Neutrophil (primary cell): ENCODE data around the gene XIST.

Source experiments
- H3K27ac ChIP-seq: fragments of 200-600 bp; sonication (generic); 2 replicates; pipeline ENCODE4 v1.5.1; 2016; ENCODE audit warnings: mild to moderate bottlenecking, moderate library complexity
- H3K27me3 ChIP-seq: fragments of 200-600 bp; sonication (generic); 2 replicates; pipeline ENCODE4 v1.6.0; 2016; ENCODE audit warnings: mild to moderate bottlenecking
- H3K36me3 ChIP-seq: fragments of 200-600 bp; sonication (generic); 2 replicates; pipeline ENCODE4 v1.5.1; 2017
- H3K4me1 ChIP-seq, 2 experiments: fragments of 200-600 bp in 1 of 2; sonication (generic) in 1 of 2; 1 replicate in 1 of 2; 2 replicates in 1 of 2; pipeline versions ENCODE4 v1.5.1 to v1.6.1; 2013 to 2016; ENCODE audit warnings: low read depth in 1 of 2, low read length in 1 of 2, mild to moderate bottlenecking in 1 of 2, moderate library complexity in 1 of 2; ENCODE audit not compliant: control insufficient read depth in 1 of 2, insufficient read depth in 1 of 2
- H3K4me3 ChIP-seq, 2 experiments: fragments of 200-600 bp in 1 of 2; sonication (generic) in 1 of 2; 1 replicate in 1 of 2; 2 replicates in 1 of 2; pipeline ENCODE4 v1.5.1; 2013 to 2016; ENCODE audit warnings: low read depth in 1 of 2, low read length in 1 of 2, mild to moderate bottlenecking in 1 of 2, moderate library complexity in 1 of 2
- H3K9me3 ChIP-seq: fragments of 200-600 bp; sonication (generic); 2 replicates; pipeline ENCODE4 v1.5.1; 2016
- TF ChIP-seq, protein P1 (sequence below): fragments of 200-600 bp; sonication (generic); IDR thresholded peaks from 2 replicates; pipeline ENCODE4 v1.5.1; 2016; ENCODE audit warnings: antibody characterized with exemption

The XIST gene

DNA sequence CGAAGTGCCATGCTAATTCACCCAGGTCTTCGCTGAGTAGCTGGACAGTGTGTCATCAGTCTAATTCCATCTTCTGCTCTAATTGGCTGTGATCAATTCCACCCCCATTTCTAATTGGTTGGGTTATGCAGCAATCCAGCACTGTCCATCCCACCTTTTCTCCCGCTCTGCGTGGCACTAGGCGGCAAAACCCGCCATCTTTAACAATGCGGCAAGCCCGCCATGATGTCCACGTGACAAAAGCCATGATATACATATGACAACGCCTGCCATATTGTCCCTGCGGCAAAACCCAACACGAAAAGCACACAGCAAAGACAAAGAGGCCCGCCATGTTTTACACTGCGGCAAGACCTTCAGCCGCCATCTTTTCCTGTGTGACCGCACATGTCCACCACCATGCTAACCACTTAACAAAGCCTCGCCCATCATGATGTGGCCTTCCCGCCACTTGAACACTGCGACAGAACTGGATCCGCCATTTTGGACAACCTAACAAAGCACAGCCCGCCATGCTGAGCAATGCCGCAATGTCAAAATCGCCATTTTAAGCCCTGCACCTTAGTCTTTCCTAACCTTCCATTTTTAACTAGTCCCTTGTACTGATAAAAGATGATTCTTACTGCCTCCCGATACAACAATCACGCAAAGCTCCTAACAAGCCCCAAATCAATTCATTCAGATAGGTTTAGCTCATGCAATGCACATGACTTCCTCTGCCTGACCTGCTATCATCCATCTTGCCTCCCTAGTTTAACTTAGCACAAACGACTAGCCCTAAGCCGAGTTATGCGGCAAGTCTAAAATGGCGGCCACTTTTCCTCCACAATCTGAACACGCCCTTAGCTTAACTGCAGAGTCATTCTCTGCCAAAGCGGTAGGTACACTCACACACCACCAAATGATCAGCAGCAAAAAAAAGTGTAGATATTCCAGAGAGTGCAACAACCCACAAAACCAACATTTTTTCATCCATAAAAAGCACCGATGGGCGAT is 1.2 kb downstream of the XIST start:
- Histone ChIP-seq H3K4me3 (peak overlapping the region in 1 of 2 experiments; percentile 70), H3K27me3 (no peaks in the 10 kb centered on the region)

DNA sequence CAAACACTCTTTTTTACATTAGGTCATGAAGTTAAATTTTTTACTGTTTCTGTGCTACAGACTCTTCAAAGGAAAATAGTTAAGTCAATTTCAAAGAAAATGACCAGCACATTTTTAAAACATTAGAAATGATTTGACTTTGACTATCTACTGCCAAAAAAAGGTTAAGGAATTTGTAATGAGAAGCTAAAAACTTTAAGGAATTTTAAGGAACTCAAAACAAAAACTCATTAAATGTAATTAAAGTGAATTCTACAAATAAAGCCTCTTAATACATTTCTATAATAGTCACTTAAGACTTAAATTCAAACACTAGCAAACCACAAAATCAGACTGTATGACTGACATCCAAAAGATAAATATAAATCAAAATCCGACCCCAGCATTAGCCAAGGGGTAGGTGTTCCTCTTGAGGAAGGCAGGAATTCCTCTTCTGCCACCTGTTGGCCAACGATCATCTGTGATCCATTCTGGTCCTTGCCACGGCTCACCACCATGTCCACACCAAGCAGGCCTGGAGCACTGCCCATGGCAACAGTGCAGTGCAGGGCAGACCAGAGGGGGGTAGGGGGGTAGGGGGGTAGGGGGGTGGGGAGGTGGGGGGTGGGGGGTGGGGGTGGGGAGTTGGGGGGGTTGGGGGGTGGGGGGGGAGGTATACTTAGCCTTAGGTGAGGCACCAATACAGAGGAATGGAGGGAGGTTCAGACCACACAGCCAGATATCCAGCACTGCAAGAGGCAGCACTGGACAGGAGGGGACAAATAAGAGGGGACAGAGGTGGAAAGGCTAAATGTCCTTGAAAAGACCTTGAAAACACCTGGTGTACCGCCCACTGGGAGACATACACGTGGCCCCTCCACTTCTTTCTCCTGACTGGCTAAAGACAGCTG is 2.1 kb downstream of the XIST start:
- peaks cover 0 to 8% of the 10 kb centered on the region in 2 experiments for H3K4me1 ChIP-seq
- peak overlapping the region in 1 of 2 experiments; percentile 70 for H3K4me3 ChIP-seq
- H3K27ac ChIP-seq = no peak overlapping the region
- no peaks in the 10 kb centered on the region for H3K36me3 ChIP-seq
- TF ChIP-seq, protein P1, sequence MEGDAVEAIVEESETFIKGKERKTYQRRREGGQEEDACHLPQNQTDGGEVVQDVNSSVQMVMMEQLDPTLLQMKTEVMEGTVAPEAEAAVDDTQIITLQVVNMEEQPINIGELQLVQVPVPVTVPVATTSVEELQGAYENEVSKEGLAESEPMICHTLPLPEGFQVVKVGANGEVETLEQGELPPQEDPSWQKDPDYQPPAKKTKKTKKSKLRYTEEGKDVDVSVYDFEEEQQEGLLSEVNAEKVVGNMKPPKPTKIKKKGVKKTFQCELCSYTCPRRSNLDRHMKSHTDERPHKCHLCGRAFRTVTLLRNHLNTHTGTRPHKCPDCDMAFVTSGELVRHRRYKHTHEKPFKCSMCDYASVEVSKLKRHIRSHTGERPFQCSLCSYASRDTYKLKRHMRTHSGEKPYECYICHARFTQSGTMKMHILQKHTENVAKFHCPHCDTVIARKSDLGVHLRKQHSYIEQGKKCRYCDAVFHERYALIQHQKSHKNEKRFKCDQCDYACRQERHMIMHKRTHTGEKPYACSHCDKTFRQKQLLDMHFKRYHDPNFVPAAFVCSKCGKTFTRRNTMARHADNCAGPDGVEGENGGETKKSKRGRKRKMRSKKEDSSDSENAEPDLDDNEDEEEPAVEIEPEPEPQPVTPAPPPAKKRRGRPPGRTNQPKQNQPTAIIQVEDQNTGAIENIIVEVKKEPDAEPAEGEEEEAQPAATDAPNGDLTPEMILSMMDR = no peak
- no peaks in the 10 kb centered on the region for H3K9me3 ChIP-seq
- no peaks in the 10 kb centered on the region for H3K27me3 ChIP-seq

More for the DNA sequence above, 1.2 kb downstream of the XIST start:
- no peaks in the 10 kb centered on the region for H3K9me3 ChIP-seq
- TF ChIP-seq, protein P1 = no peak
- no peaks in the 10 kb centered on the region for H3K36me3 ChIP-seq
- no peak overlapping the region for H3K27ac ChIP-seq
- peaks cover 0 to 8% of the 10 kb centered on the region in 2 experiments for H3K4me1 ChIP-seq

DNA sequence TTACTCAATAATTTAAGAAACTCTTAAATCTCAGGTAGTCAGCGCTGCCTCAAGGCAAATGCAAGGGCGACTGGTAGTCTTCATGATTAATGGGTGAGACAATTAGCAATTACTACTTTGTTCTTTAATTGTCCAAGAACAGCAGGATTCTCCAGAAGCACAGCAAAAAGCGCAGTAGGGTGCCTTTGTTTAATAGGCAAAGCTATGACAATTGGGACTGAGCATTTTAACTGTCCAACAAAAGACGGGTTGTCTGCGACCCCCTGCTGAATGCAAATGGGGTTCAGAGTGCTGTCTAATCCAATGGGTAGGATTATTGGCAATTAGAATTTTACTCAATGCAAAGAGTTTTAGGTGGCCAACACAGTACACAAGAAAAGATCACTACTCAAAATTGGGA is 3.4 kb downstream of the XIST start:
- Histone ChIP-seq H3K27me3 (no peaks in the 10 kb centered on the region), H3K9me3 (no peaks in the 10 kb centered on the region), H3K4me3 (no peak overlapping the region), H3K27ac (no peak overlapping the region), H3K4me1 (peaks cover 0 to 8% of the 10 kb centered on the region in 2 experiments), H3K36me3 (no peaks in the 10 kb centered on the region)
- TF ChIP-seq, protein P1 = no peak

DNA sequence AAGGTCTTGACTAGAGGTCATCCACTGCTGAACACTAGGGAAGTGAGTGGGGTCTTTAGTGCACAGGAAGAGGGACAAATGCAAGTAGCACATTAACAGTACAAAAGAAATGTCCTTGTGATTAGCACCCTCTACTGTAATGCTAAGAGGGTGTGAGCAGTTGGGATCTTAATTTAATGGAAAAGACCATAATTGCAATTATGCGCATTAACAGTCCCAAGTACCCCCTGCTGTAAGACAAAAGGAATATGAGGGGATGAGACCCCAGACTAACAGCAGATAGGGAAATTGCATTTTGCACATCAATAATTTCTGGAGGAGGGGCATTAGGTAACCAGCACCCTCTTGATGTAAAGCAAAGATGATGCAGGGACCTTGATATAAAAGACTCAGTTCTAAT is 4.5 kb downstream of the XIST start:
- peaks cover 0 to 8% of the 10 kb centered on the region in 2 experiments for H3K4me1 ChIP-seq
- H3K36me3 ChIP-seq = no peaks in the 10 kb centered on the region
- H3K9me3 ChIP-seq = no peaks in the 10 kb centered on the region
- TF ChIP-seq, protein P1 = no peak
- no peak overlapping the region for H3K27ac ChIP-seq
- H3K27me3 ChIP-seq = no peaks in the 10 kb centered on the region
- H3K4me3 ChIP-seq = no peak overlapping the region

DNA sequence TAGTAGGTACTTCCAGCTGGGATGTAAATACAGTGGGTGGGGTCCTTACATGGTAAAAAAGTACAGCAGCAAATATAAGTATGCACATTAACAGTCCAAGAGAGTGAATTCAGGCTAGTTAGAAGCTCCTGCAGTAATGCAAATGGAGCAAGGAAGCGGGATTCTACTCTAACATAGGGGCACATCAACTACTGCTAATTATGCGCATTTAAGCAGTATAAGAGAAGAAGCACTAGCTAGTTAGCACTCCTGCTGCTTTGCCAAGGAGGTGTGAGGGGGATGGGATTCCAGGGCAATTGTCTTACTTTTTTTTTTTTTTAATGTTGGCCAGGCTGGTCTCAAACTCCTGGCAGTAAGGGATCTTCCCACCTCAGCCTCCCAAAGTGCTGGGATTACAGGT is 5.4 kb downstream of the XIST start:
- no peaks in the 10 kb centered on the region for H3K27me3 ChIP-seq
- H3K9me3 ChIP-seq = no peaks in the 10 kb centered on the region
- no peak overlapping the region for H3K4me3 ChIP-seq
- peaks cover 0 to 2% of the 10 kb centered on the region in 2 experiments for H3K4me1 ChIP-seq
- H3K36me3 ChIP-seq = no peaks in the 10 kb centered on the region
- TF ChIP-seq, protein P1 = no peak
- H3K27ac ChIP-seq = no peak overlapping the region
